ENCODE measurements around the gene DNAH11. TPM values are rescaled to one million over a fixed set of nuclear protein-coding genes. Genes with fewer than 3 reads are reported as not detected.
"Not testable (repeated sequence)": the region's sequence is repeated elsewhere in the genome, so short reads cannot be mapped to it uniquely, and the experiment has no call there.

DNAH11 gene
- total RNA-seq, 1 donor: under 0.01 TPM

GRCh38 chr7:21916629-21917028 is 373.8 kb downstream of the DNAH11 start:
- no peak for DNase-seq (ENCODE audit: low read depth in 2 of 3, low spot score in 2 of 3)

GRCh38 chr7:21918216-21918615 is 375.4 kb downstream of the DNAH11 start:
- DNase-seq (ENCODE audit: low read depth in 2 of 3, low spot score in 2 of 3): no peak

GRCh38 chr7:21920936-21921335 is 378.1 kb downstream of the DNAH11 start:
- DNase-seq (ENCODE audit: low read depth in 2 of 3, low spot score in 2 of 3): no peak

- DNase-seq (ENCODE audit: low read depth in 2 of 3, low spot score in 2 of 3): no peak
Measured at GRCh38 chr7:21922605-21923004, 379.8 kb downstream of the DNAH11 start.

GRCh38 chr7:21923658-21924057 is 380.8 kb downstream of the DNAH11 start:
- DNase-seq (ENCODE audit: low read depth in 2 of 3, low spot score in 2 of 3): no peak

- DNase-seq (ENCODE audit: low read depth in 2 of 3, low spot score in 2 of 3): no peak
Measured at GRCh38 chr7:21926448-21926847, 383.6 kb downstream of the DNAH11 start.

GRCh38 chr7:21927693-21928092 is 384.9 kb downstream of the DNAH11 start:
- DNase-seq (ENCODE audit: low read depth in 2 of 3, low spot score in 2 of 3): no peak

- DNase-seq (ENCODE audit: low read depth in 2 of 3, low spot score in 2 of 3): not testable (repeated sequence)
Measured at GRCh38 chr7:21933293-21933692, 390.5 kb downstream of the DNAH11 start.

GRCh38 chr7:21934808-21935207 is 392.0 kb downstream of the DNAH11 start:
- no peak for DNase-seq (ENCODE audit: low read depth in 2 of 3, low spot score in 2 of 3)

GRCh38 chr7:21938463-21938862 is 395.6 kb downstream of the DNAH11 start:
- DNase-seq (ENCODE audit: low read depth in 2 of 3, low spot score in 2 of 3): no peak

GRCh38 chr7:21939136-21939857 is 396.5 kb downstream of the DNAH11 start:
- no peak for DNase-seq (ENCODE audit: low read depth in 2 of 3, low spot score in 2 of 3)

GRCh38 chr7:21939858-21940372 is 397.1 kb downstream of the DNAH11 start:
- no peak for DNase-seq (ENCODE audit: low read depth in 2 of 3, low spot score in 2 of 3)

GRCh38 chr7:21941611-21942141 is 398.8 kb downstream of the DNAH11 start:
- DNase-seq (ENCODE audit: low read depth in 2 of 3, low spot score in 2 of 3): peak in 1 of 3 donors; percentile 46

GRCh38 chr7:21942955-21943354 is 400.1 kb downstream of the DNAH11 start:
- DNase-seq (ENCODE audit: low read depth in 2 of 3, low spot score in 2 of 3): no peak

- DNase-seq (ENCODE audit: low read depth in 2 of 3, low spot score in 2 of 3): no peak
Measured at GRCh38 chr7:21943436-21943835, 400.6 kb downstream of the DNAH11 start.

- DNase-seq (ENCODE audit: low read depth in 2 of 3, low spot score in 2 of 3): peak in 2 of 3 donors; percentile 60 to 70
Measured at GRCh38 chr7:21944616-21945453, 402.0 kb downstream of the DNAH11 start.

GRCh38 chr7:21945454-21946221 is 402.8 kb downstream of the DNAH11 start, which contains the start of gene CDCA7L:
Gene CDCA7L, minus strand, starts transcription at chr7:21945899. Its CDS starts 95 bp downstream, at chr7:21945804.
- peak; percentile 24 to 79 (median 78) for DNase-seq (ENCODE audit: low read depth in 2 of 3, low spot score in 2 of 3)

GRCh38 chr7:21946222-21946709 is 403.4 kb downstream of the DNAH11 start:
- no peak for DNase-seq (ENCODE audit: low read depth in 2 of 3, low spot score in 2 of 3)

GRCh38 chr7:21947056-21947455 is 404.2 kb downstream of the DNAH11 start:
- DNase-seq (ENCODE audit: low read depth in 2 of 3, low spot score in 2 of 3): no peak

GRCh38 chr7:21947946-21948345 is 405.1 kb downstream of the DNAH11 start:
- DNase-seq (ENCODE audit: low read depth in 2 of 3, low spot score in 2 of 3): no peak

All from hematopoietic multipotent progenitor cell (in vitro differentiated cells).